ENCODE data around the gene GPR142. TPM values are rescaled to one million over a fixed set of nuclear protein-coding genes. Genes with fewer than 3 reads are reported as not detected.

Gene GPR142
- polyA plus RNA-seq, 1 of the 3 experiments (the other 2 are of a cell fraction): not detected

DNA sequence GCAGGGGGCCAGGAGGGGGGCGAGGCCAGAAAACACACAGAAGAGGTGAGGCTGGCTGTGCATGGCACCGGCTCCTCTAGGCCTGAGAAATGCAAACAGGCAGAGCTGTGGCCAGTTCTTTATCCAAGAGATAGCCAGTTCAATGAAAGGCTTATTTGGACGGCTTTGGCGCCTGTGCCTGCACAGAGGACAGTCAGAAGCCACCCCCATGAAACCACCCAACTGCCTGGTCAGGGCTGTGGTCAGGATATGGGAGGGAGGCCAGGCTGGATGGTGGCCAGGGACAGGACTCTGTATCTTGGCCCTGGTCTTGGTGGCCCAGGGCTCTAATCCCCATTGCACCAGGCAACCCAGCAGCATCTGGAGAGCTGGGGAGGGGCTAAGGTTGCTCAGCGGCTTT is 40.1 kb downstream of the GPR142 start:
- H3K9me3 ChIP-seq: no peaks in the 10 kb centered on the region
- H2AFZ ChIP-seq (ENCODE audit: low read depth): no peak overlapping the region
- no peaks in the 10 kb centered on the region for H3F3A ChIP-seq (replicated peaks; ENCODE audit: insufficient read depth)
- no peaks in the 10 kb centered on the region for H3K79me2 ChIP-seq (ENCODE audit: insufficient read depth)
- 52% methylated on average over 5 of the region's 5 CpGs for WGBS (ENCODE audit: low lambda C conversion rate)
- no peak for DNase-seq
- TF ChIP-seq FOSL2 (IDR thresholded peaks at IDR 0.05; ENCODE audit: borderline replicate concordance, low read depth) (no peak), ZBTB33 (IDR thresholded peaks at IDR 0.05; ENCODE audit: borderline replicate concordance, low read depth) (no peak), ELF1 (IDR thresholded peaks at IDR 0.05) (no peak), TCF12 (IDR thresholded peaks at IDR 0.05) (no peak), SIN3A (IDR thresholded peaks at IDR 0.05; ENCODE audit: borderline replicate concordance, low read depth, low read length) (no peak), FOXJ3 (CRISPR knock-in tag; IDR thresholded peaks at IDR 0.05) (no peak), FOXM1 (IDR thresholded peaks at IDR 0.05; ENCODE audit: low read depth) (no peak), RXRA (IDR thresholded peaks at IDR 0.05; ENCODE audit: borderline replicate concordance, low read depth) (no peak), EP300 (IDR thresholded peaks at IDR 0.05; ENCODE audit: borderline replicate concordance in 1 of 2, low read depth in 1 of 2, low read length in 1 of 2) (no peak), RFX5 (IDR thresholded peaks at IDR 0.05; ENCODE audit: low read length) (no peak), RCOR1 (IDR thresholded peaks at IDR 0.05; ENCODE audit: low read length) (no peak), RAD21 (IDR thresholded peaks at IDR 0.05; ENCODE audit: low read length) (no peak), USF2 (IDR thresholded peaks at IDR 0.05; ENCODE audit: borderline replicate concordance, low read depth, low read length) (no peak), TAF1 (IDR thresholded peaks at IDR 0.05; ENCODE audit: borderline replicate concordance, low read depth, low read length) (no peak), CHD2 (IDR thresholded peaks at IDR 0.05; ENCODE audit: low read length, partially characterized antibody) (no peak)
- TF ChIP-seq, protein P1, sequence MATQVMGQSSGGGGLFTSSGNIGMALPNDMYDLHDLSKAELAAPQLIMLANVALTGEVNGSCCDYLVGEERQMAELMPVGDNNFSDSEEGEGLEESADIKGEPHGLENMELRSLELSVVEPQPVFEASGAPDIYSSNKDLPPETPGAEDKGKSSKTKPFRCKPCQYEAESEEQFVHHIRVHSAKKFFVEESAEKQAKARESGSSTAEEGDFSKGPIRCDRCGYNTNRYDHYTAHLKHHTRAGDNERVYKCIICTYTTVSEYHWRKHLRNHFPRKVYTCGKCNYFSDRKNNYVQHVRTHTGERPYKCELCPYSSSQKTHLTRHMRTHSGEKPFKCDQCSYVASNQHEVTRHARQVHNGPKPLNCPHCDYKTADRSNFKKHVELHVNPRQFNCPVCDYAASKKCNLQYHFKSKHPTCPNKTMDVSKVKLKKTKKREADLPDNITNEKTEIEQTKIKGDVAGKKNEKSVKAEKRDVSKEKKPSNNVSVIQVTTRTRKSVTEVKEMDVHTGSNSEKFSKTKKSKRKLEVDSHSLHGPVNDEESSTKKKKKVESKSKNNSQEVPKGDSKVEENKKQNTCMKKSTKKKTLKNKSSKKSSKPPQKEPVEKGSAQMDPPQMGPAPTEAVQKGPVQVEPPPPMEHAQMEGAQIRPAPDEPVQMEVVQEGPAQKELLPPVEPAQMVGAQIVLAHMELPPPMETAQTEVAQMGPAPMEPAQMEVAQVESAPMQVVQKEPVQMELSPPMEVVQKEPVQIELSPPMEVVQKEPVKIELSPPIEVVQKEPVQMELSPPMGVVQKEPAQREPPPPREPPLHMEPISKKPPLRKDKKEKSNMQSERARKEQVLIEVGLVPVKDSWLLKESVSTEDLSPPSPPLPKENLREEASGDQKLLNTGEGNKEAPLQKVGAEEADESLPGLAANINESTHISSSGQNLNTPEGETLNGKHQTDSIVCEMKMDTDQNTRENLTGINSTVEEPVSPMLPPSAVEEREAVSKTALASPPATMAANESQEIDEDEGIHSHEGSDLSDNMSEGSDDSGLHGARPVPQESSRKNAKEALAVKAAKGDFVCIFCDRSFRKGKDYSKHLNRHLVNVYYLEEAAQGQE (IDR thresholded peaks at IDR 0.05; ENCODE audit: low read depth, low read length): no peak
- H3K4me1 ChIP-seq (ENCODE audit: control insufficient read depth in 1 of 2, insufficient read depth in 2 of 2, low read depth in 1 of 2, low read length in 1 of 2): peaks cover 0 to 6% of the 10 kb centered on the region in 2 experiments; a peak in 1 of 4 replicates
- no peaks in the 10 kb centered on the region for H3K9me2 ChIP-seq
- H3K36me3 ChIP-seq (replicated peaks in 1 of 2; ENCODE audit: control insufficient read depth in 1 of 2, insufficient read depth in 2 of 2, low read length in 1 of 2): no peaks in the 10 kb centered on the region
- H3K27ac ChIP-seq (ENCODE audit: low read depth in 2 of 2, low read length in 1 of 2): no peak overlapping the region
- H4K20me1 ChIP-seq (ENCODE audit: insufficient read depth): no peaks in the 10 kb centered on the region
- CTCF ChIA-PET: interaction anchor here (1.0 to 2.4 kb wide), 6 partner anchors 11 to 108 kb away, joined by 3 to 7 read pairs (median 4); no protein-coding TSS in a partner anchor
- no peaks in the 10 kb centered on the region for H3K27me3 ChIP-seq (ENCODE audit: insufficient read depth)
- no peak overlapping the region for H3K4me2 ChIP-seq
- no peak overlapping the region for H3K9ac ChIP-seq
- no peak overlapping the region for H3K4me3 ChIP-seq (ENCODE audit: low read depth in 2 of 2, low read length in 1 of 2)
- POLR2A ChIA-PET: no interaction called here

All from SK-N-SH (cell line).